ENCODE measurements around the gene TARM1. TPM values are rescaled to one million over a fixed set of nuclear protein-coding genes. Genes with fewer than 3 reads are reported as not detected.

The TARM1 gene
- total RNA-seq, 2 experiments from 2014 or later = not detected

DNA sequence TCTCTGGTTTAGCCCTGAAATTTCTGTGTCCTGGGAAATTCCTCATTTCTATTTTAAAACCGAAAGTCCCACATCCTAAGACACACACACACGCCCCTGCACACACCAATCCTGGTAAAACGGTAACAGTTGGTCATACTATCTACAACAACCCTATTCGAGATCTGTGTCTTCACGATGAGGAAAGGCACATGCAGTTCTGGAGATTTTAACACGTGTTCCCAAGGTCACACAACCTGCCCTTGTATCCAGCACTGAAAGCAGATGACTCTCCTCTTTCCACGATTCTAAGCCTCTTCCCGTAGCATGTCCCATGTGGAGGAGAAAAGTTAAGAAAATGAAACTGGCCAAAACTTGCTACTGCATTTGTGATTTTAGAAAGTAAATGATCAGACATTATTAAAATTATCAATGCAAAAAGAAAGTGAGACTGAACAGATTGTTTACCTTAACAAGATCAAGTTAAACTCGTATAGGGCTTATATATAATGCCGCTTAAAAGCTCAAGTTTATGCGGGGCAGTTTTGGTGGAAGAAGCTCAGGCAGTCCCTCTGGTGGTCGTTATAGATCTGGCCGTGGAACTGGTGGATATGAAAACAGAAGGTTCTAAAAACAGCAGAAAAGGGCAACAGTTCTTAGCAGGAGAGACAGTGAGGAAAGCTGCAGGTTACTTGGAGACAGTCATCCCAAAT lies 50.1 kb downstream of the TARM1 start:
- H3K4me1 Mint-ChIP-seq (ENCODE audit: low read depth) = no peaks in the 10 kb centered on the region
- intact Hi-C loops (cut with micrococcal nuclease) = loop anchor here (5.0 kb wide), 1 partner anchor 239 kb away; no protein-coding TSS in a partner anchor

DNA sequence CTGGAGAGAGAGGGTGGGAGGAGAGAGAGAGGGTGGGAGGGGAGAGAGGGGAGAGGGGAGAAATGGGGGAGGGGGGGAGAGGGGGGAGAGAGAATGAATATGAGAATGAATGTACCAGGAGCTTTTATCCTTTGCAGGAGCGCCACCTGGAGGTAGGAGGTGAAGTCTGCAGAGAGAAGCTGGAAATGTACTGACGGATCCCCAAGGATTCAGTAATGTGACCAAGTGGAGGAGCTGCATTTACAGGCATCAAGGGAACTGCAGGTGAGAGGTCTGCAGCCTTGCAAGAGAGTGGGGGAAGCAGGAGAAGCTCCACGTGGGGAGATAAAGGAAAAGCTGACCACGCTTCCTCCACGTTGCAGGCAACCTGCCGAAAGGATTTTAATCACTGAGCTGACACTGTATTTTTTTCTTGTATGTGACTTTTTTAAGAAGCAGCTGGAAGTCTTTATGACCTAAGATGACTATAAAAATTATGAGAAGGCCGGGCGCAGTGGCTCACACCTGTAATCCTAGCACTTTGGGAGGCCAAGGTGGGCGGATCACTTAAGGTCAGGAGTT lies 51.2 kb downstream of the TARM1 start:
- Mint-ChIP-seq H3K27me3 (peaks cover 23% of the 10 kb centered on the region), H3K4me1 (ENCODE audit: low read depth) (no peaks in the 10 kb centered on the region), H3K27ac (no peak overlapping the region), H3K4me3 (no peak overlapping the region), H3K36me3 (ENCODE audit: low read depth) (no peaks in the 10 kb centered on the region), H3K9me3 (no peaks in the 10 kb centered on the region)
- ChIA-PET CTCF (interaction anchor here (0.5 to 2.0 kb wide), 22 partner anchors 9 to 276 kb away, joined by 3 to 20 read pairs (median 5); no protein-coding TSS in a partner anchor), POLR2A (no interaction called here)
- intact Hi-C loops (cut with micrococcal nuclease) = loop anchor here (5.0 to 10.0 kb wide), 2 partner anchors 85 to 238 kb away; no protein-coding TSS in a partner anchor
- ATAC-seq (no peak), DNase-seq (peak; percentile 71)
- TF ChIP-seq, protein P1, sequence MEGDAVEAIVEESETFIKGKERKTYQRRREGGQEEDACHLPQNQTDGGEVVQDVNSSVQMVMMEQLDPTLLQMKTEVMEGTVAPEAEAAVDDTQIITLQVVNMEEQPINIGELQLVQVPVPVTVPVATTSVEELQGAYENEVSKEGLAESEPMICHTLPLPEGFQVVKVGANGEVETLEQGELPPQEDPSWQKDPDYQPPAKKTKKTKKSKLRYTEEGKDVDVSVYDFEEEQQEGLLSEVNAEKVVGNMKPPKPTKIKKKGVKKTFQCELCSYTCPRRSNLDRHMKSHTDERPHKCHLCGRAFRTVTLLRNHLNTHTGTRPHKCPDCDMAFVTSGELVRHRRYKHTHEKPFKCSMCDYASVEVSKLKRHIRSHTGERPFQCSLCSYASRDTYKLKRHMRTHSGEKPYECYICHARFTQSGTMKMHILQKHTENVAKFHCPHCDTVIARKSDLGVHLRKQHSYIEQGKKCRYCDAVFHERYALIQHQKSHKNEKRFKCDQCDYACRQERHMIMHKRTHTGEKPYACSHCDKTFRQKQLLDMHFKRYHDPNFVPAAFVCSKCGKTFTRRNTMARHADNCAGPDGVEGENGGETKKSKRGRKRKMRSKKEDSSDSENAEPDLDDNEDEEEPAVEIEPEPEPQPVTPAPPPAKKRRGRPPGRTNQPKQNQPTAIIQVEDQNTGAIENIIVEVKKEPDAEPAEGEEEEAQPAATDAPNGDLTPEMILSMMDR (IDR thresholded peaks at IDR 0.05) = peak; percentile 58

More for the DNA sequence above, 50.1 kb downstream of the TARM1 start:
- POLR2A ChIA-PET = no interaction called here
- peak; percentile 4 for DNase-seq
- Mint-ChIP-seq H3K4me3 (no peak overlapping the region), H3K36me3 (ENCODE audit: low read depth) (no peaks in the 10 kb centered on the region), H3K27me3 (peaks cover 21% of the 10 kb centered on the region), H3K27ac (no peak overlapping the region), H3K9me3 (no peaks in the 10 kb centered on the region)
- CTCF ChIA-PET = interaction anchor here (0.8 to 1.7 kb wide), 9 partner anchors 11 to 258 kb away, joined by 3 to 7 read pairs (median 3); no protein-coding TSS in a partner anchor
- TF ChIP-seq, protein P1 (IDR thresholded peaks at IDR 0.05) = no peak
- no peak for ATAC-seq

DNA sequence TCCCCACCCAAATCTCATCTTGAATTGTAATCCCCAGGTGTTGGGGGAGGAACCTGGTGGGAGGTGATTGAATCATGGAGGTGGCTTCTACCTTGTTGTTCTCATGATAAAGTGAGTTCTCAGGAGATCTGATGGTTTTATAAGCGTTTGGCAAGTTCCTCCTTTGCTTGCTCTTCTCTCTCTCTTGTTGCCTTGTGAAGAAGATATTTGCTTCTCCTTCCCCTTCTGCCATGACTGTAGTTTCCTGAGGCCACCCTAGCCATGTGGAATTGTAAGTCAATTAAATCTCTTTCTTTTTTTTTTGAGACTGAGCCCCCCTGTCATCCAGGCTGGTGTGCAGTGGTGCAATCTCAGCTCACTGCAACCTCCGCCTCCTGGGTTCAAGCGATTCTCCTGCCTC lies 51.9 kb downstream of the TARM1 start:
- ATAC-seq (no peak), DNase-seq (no peak)
- H3K36me3 Mint-ChIP-seq (ENCODE audit: low read depth) = no peaks in the 10 kb centered on the region
- ChIA-PET CTCF (interaction anchor here (1.0 to 2.0 kb wide), 15 partner anchors 10 to 257 kb away, joined by 3 to 20 read pairs (median 5); no protein-coding TSS in a partner anchor), POLR2A (no interaction called here)
- intact Hi-C loops (cut with micrococcal nuclease) = loop anchor here (10.0 kb wide), 1 partner anchor 84 kb away; no protein-coding TSS in a partner anchor
- no peak overlapping the region for H3K27ac Mint-ChIP-seq
- H3K4me1 Mint-ChIP-seq (ENCODE audit: low read depth) = no peaks in the 10 kb centered on the region
- H3K9me3 Mint-ChIP-seq = no peaks in the 10 kb centered on the region
- TF ChIP-seq, protein P1 (IDR thresholded peaks at IDR 0.05) = no peak
- no peak overlapping the region for H3K4me3 Mint-ChIP-seq
- peaks cover 27% of the 10 kb centered on the region for H3K27me3 Mint-ChIP-seq

DNA sequence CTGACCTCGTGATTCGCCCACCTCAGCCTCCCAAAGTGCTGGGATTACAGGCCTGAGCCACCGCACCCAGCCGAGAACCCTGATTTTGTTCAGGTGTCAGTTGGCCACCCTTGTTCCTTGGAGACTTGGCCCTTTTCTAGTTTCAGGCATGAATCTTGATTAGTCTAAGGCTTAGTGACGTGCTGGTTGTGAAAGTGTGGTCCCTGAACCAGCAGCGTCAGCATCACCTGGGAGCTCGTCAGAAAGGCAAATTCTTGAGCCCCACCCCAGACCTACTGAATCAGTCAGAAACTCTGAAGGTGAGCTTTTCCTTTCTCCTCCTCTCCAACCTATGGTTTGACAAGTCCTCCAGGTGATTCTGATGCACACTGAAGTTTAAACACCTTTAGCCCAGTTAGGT lies 54.5 kb downstream of the TARM1 start:
- intact Hi-C loops (cut with micrococcal nuclease) = loop anchor here (10.0 kb wide), 1 partner anchor 82 kb away; no protein-coding TSS in a partner anchor
- TF ChIP-seq, protein P1 (IDR thresholded peaks at IDR 0.05) = no peak
- POLR2A ChIA-PET = no interaction called here
- CTCF ChIA-PET = no interaction called here
- DNase-seq (no peak), ATAC-seq (no peak)
- H3K36me3 Mint-ChIP-seq (ENCODE audit: low read depth) = no peaks in the 10 kb centered on the region
- peaks cover 33% of the 10 kb centered on the region for H3K27me3 Mint-ChIP-seq
- H3K4me1 Mint-ChIP-seq (ENCODE audit: low read depth) = peaks cover 4% of the 10 kb centered on the region
- H3K27ac Mint-ChIP-seq = no peak overlapping the region
- no peaks in the 10 kb centered on the region for H3K9me3 Mint-ChIP-seq
- no peak overlapping the region for H3K4me3 Mint-ChIP-seq

DNA sequence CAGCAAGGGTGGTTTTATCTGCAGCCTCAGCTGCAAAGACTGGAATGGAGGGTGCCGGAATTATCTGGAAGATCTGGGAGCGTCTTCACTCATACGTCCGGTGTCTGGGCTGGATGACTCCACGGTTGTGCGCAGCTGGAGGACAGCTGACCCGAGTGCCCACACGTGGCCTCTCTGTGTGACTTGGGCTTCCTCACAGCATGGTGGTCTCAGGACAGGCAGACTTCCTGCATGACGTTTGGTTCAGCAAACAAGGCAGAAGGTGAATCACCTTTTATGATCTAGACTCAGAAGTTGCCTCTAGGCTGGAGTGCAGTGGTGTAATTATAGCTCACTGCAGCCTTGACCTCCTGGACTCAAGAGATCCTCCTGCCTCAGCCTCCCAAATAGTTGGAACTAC lies 56.5 kb downstream of the TARM1 start:
- H3K27me3 Mint-ChIP-seq = peaks cover 27% of the 10 kb centered on the region
- ChIA-PET POLR2A (no interaction called here), CTCF (interaction anchor here (0.7 to 2.7 kb wide), 19 partner anchors 8 to 457 kb away, joined by 3 to 23 read pairs (median 5); no protein-coding TSS in a partner anchor)

More for the DNA sequence above, 56.5 kb downstream of the TARM1 start:
- no peak overlapping the region for H3K4me3 Mint-ChIP-seq
- ATAC-seq (no peak), DNase-seq (no peak)
- TF ChIP-seq, protein P1 (IDR thresholded peaks at IDR 0.05) = no peak
- H3K9me3 Mint-ChIP-seq = no peaks in the 10 kb centered on the region
- no peak overlapping the region for H3K27ac Mint-ChIP-seq
- peaks cover 10% of the 10 kb centered on the region for H3K4me1 Mint-ChIP-seq (ENCODE audit: low read depth)
- intact Hi-C loops (cut with micrococcal nuclease) = loop anchor here (5.0 to 10.0 kb wide), 2 partner anchors 80 to 182 kb away; no protein-coding TSS in a partner anchor
- no peaks in the 10 kb centered on the region for H3K36me3 Mint-ChIP-seq (ENCODE audit: low read depth)

All from activated CD8-positive, alpha-beta T cell treated with anti-CD3 and anti-CD28 coated beads for 36 hours (primary cell).